ENCODE results near the gene AGAP3. TPM values are rescaled to one million over a fixed set of nuclear protein-coding genes. Genes with fewer than 3 reads are reported as not detected.

AGAP3 gene
- total RNA-seq, 2 experiments from 2014 or later: 20.6 to 22.0 TPM

- Mint-ChIP-seq H3K4me3 (no peak overlapping the region), H3K27ac (no peak overlapping the region), H3K9me3 (no peaks in the 10 kb centered on the region), H3K27me3 (no peaks in the 10 kb centered on the region), H3K4me1 (ENCODE audit: low read depth) (no peaks in the 10 kb centered on the region), H3K36me3 (ENCODE audit: low read depth) (no peaks in the 10 kb centered on the region)
- ATAC-seq: no peak
- intact Hi-C loops (cut with micrococcal nuclease): no loop called here
- DNase-seq: no peak
- TF ChIP-seq CTCF (IDR thresholded peaks at IDR 0.05): no peak
- ChIA-PET CTCF (no interaction called here), POLR2A (no interaction called here)
These were observed 45.5 kb downstream of the AGAP3 start for GRCh38 chr7:151131592-151132293.

GRCh38 chr7:151132461-151133205 is 46.4 kb downstream of the AGAP3 start:
- no peak overlapping the region for H3K27ac Mint-ChIP-seq
- H3K36me3 Mint-ChIP-seq (ENCODE audit: low read depth): no peaks in the 10 kb centered on the region
- DNase-seq (no peak), ATAC-seq (no peak)
- CTCF ChIA-PET: no interaction called here
- H3K9me3 Mint-ChIP-seq: no peaks in the 10 kb centered on the region
- H3K4me1 Mint-ChIP-seq (ENCODE audit: low read depth): no peaks in the 10 kb centered on the region
- POLR2A ChIA-PET: no interaction called here
- TF ChIP-seq CTCF (IDR thresholded peaks at IDR 0.05): no peak
- no peak overlapping the region for H3K4me3 Mint-ChIP-seq
- H3K27me3 Mint-ChIP-seq: no peaks in the 10 kb centered on the region
- intact Hi-C loops (cut with micrococcal nuclease): no loop called here

GRCh38 chr7:151133266-151133985 is 47.2 kb downstream of the AGAP3 start:
- CTCF ChIA-PET: interaction anchor here (1.4 kb wide), 1 partner anchor 9 kb away, joined by 4 read pairs; no protein-coding TSS in a partner anchor

GRCh38 chr7:151133986-151134742 is 47.9 kb downstream of the AGAP3 start:
- no peak for ATAC-seq
- intact Hi-C loops (cut with micrococcal nuclease): no loop called here
- no peaks in the 10 kb centered on the region for H3K9me3 Mint-ChIP-seq
- H3K36me3 Mint-ChIP-seq (ENCODE audit: low read depth): no peaks in the 10 kb centered on the region
- H3K27ac Mint-ChIP-seq: no peak overlapping the region
- ChIA-PET CTCF (interaction anchor here (0.9 to 1.4 kb wide), 2 partner anchors 10 to 49 kb away, joined by 3 to 4 read pairs; partner anchors contain the start of gene AGAP3), POLR2A (no interaction called here)
- DNase-seq: no peak
- H3K27me3 Mint-ChIP-seq: no peaks in the 10 kb centered on the region
- H3K4me3 Mint-ChIP-seq: no peak overlapping the region
- TF ChIP-seq CTCF (IDR thresholded peaks at IDR 0.05): no peak
- H3K4me1 Mint-ChIP-seq (ENCODE audit: low read depth): no peaks in the 10 kb centered on the region

More at GRCh38 chr7:151133266-151133985, 47.2 kb downstream of the AGAP3 start:
- POLR2A ChIA-PET: no interaction called here
- intact Hi-C loops (cut with micrococcal nuclease): no loop called here
- TF ChIP-seq CTCF (IDR thresholded peaks at IDR 0.05): no peak
- DNase-seq (no peak), ATAC-seq (no peak)
- H3K4me1 Mint-ChIP-seq (ENCODE audit: low read depth): no peaks in the 10 kb centered on the region
- H3K27ac Mint-ChIP-seq: no peak overlapping the region
- no peaks in the 10 kb centered on the region for H3K27me3 Mint-ChIP-seq
- no peaks in the 10 kb centered on the region for H3K9me3 Mint-ChIP-seq
- H3K4me3 Mint-ChIP-seq: no peak overlapping the region
- H3K36me3 Mint-ChIP-seq (ENCODE audit: low read depth): no peaks in the 10 kb centered on the region
